MCF 10A (cell line): ENCODE data around the gene CAMK1D. TPM values are rescaled to one million over a fixed set of nuclear protein-coding genes. Genes with fewer than 3 reads are reported as not detected.

Experiments
- BruUV-seq: library from RNA; stranded (reverse); fragments of 400-500 nt; replicated peaks from 2 replicates; lab custom pipeline; 2021; lab: Mats Ljungman, UMichigan
- CTCF ChIA-PET: fragments of 300-600 bp; sonication (Branson Sonifier 250); formaldehyde crosslinking; extraction: SDS; loops from one replicate; lab custom pipeline; 2021; ENCODE audit warnings: antibody characterized with exemption, inconsistent platforms; lab: Yijun Ruan, JAX
- POLR2A ChIA-PET: fragments of 300-600, 350-650 bp; sonication (Branson Sonifier 250); formaldehyde crosslinking; extraction: SDS; loops from one replicate; lab custom pipeline; 2020; ENCODE audit warnings: antibody characterized with exemption, inconsistent platforms; lab: Yijun Ruan, JAX
- DNase-seq: peaks from one replicate; pipeline ENCODE4 v3.0.0-alpha.2; 2018; ENCODE audit not compliant: unreplicated experiment
- H3K27ac Mint-ChIP-seq: one replicate; pipeline ENCODE4 v1.8.0; 2022; ENCODE audit warnings: mild to moderate bottlenecking, low read depth, mixed read lengths; ENCODE audit not compliant: unreplicated experiment
- H3K27me3 Mint-ChIP-seq: one replicate; pipeline ENCODE4 v1.8.0; 2022; ENCODE audit warnings: mixed read lengths; ENCODE audit not compliant: insufficient read depth, unreplicated experiment
- H3K36me3 Mint-ChIP-seq: one replicate; pipeline ENCODE4 v1.8.0; 2022; ENCODE audit warnings: mild to moderate bottlenecking, moderate library complexity, mixed read lengths; ENCODE audit not compliant: insufficient read depth, unreplicated experiment
- H3K4me1 Mint-ChIP-seq: one replicate; pipeline ENCODE4 v1.8.0; 2022; ENCODE audit warnings: mixed read lengths; ENCODE audit not compliant: insufficient read depth, unreplicated experiment
- H3K4me3 Mint-ChIP-seq: one replicate; pipeline ENCODE4 v1.8.0; 2022; ENCODE audit warnings: mild to moderate bottlenecking, moderate library complexity, mixed read lengths; ENCODE audit not compliant: unreplicated experiment
- H3K9me3 Mint-ChIP-seq: one replicate; pipeline ENCODE4 v1.8.0; 2022; ENCODE audit warnings: mixed read lengths; ENCODE audit not compliant: unreplicated experiment
- CTCF ChIP-seq: fragments of 200-600 bp; IDR thresholded peaks from one replicate; pipeline ENCODE4 v1.8.0; 2022; ENCODE audit warnings: antibody characterized with exemption, mild to moderate bottlenecking; ENCODE audit not compliant: unreplicated experiment
- intact Hi-C: fragments of 100-400 bp; cut with micrococcal nuclease; formaldehyde crosslinking; loops from 2 replicates; pipeline ENCODE4 v1.14.1; 2022
- total RNA-seq: library from RNA; stranded (reverse); gene quantifications from 2 replicates; pipeline ENCODE4 v1.2.3, GENCODE V29; 2022

The CAMK1D gene
- total RNA-seq, 1 experiment from 2014 or later: 1.7 TPM

GRCh38 chr10:12656518-12657142, 307.3 kb downstream of the CAMK1D start:
- no peaks in the 10 kb centered on the region for H3K36me3 Mint-ChIP-seq
- no peaks in the 10 kb centered on the region for H3K27me3 Mint-ChIP-seq
- no peak overlapping the region for H3K27ac Mint-ChIP-seq
- intact Hi-C loops: loop anchor here (1.0 to 2.0 kb wide), 4 partner anchors 55 to 442 kb away; partner anchors contain the start of gene CAMK1D
- ChIA-PET CTCF (interaction anchor here (0.5 to 6.0 kb wide), 36 partner anchors 9 to 1638 kb away, joined by 3 to 126 read pairs (median 5); no protein-coding TSS in a partner anchor), POLR2A (interaction anchor here (0.5 to 1.8 kb wide), 10 partner anchors 17 to 418 kb away, joined by 3 to 7 read pairs (median 3); partner anchors contain the start of gene CAMK1D)
- no peaks in the 10 kb centered on the region for H3K9me3 Mint-ChIP-seq
- no peak overlapping the region for H3K4me3 Mint-ChIP-seq
- BruUV-seq: no TSS peak
- peak; percentile 55 for TF ChIP-seq CTCF
- no peaks in the 10 kb centered on the region for H3K4me1 Mint-ChIP-seq
- peak; percentile 54 for DNase-seq

- no peaks in the 10 kb centered on the region for H3K4me1 Mint-ChIP-seq
- no peaks in the 10 kb centered on the region for H3K27me3 Mint-ChIP-seq
- DNase-seq: no peak
- ChIA-PET CTCF (interaction anchor here (0.7 to 6.0 kb wide), 12 partner anchors 8 to 400 kb away, joined by 3 to 126 read pairs (median 7); no protein-coding TSS in a partner anchor), POLR2A (interaction anchor here (1.3 to 1.6 kb wide), 2 partner anchors 393 to 395 kb away, joined by 3 to 7 read pairs; no protein-coding TSS in a partner anchor)
- H3K27ac Mint-ChIP-seq: peak overlapping the region; percentile 70
- no peaks in the 10 kb centered on the region for H3K36me3 Mint-ChIP-seq
- H3K4me3 Mint-ChIP-seq: no peak overlapping the region
- no TSS peak for BruUV-seq
- intact Hi-C loops: loop anchor here (2.0 kb wide), 1 partner anchor 443 kb away; no protein-coding TSS in a partner anchor
- TF ChIP-seq CTCF: no peak
- no peaks in the 10 kb centered on the region for H3K9me3 Mint-ChIP-seq
Measured at GRCh38 chr10:12657489-12657888, 308.1 kb downstream of the CAMK1D start.

GRCh38 chr10:12658526-12658925, 309.2 kb downstream of the CAMK1D start:
- no peaks in the 10 kb centered on the region for H3K4me1 Mint-ChIP-seq
- H3K27ac Mint-ChIP-seq: peak overlapping the region; percentile 70
- H3K27me3 Mint-ChIP-seq: no peaks in the 10 kb centered on the region
- POLR2A ChIA-PET: no interaction called here
- intact Hi-C loops: no loop called here
- BruUV-seq: no TSS peak
- no peaks in the 10 kb centered on the region for H3K9me3 Mint-ChIP-seq
- CTCF ChIA-PET: interaction anchor here (1.4 to 6.0 kb wide), 4 partner anchors 10 to 395 kb away, joined by 3 to 126 read pairs (median 22); no protein-coding TSS in a partner anchor
- DNase-seq: no peak
- H3K36me3 Mint-ChIP-seq: no peaks in the 10 kb centered on the region
- no peak overlapping the region for H3K4me3 Mint-ChIP-seq
- no peak for TF ChIP-seq CTCF

GRCh38 chr10:12659706-12660105, 310.4 kb downstream of the CAMK1D start:
- intact Hi-C loops: no loop called here
- H3K4me1 Mint-ChIP-seq: no peaks in the 10 kb centered on the region
- no peak for TF ChIP-seq CTCF
- ChIA-PET CTCF (no interaction called here), POLR2A (no interaction called here)
- no peaks in the 10 kb centered on the region for H3K36me3 Mint-ChIP-seq
- H3K4me3 Mint-ChIP-seq: no peak overlapping the region
- DNase-seq: no peak
- no peaks in the 10 kb centered on the region for H3K27me3 Mint-ChIP-seq
- H3K9me3 Mint-ChIP-seq: no peaks in the 10 kb centered on the region
- BruUV-seq: no TSS peak
- no peak overlapping the region for H3K27ac Mint-ChIP-seq
